Uterus (tissue), 2 donors: ENCODE results near the gene CIRBP.

Experiments used
- POLR2A ChIP-seq, 2 donors: fragments of 450-650 bp; IDR thresholded peaks; one replicate each; pipeline ENCODE4 v1.6.1; 2016; ENCODE audit warnings: antibody characterized with exemption in 2 of 2, mild to moderate bottlenecking in 1 of 2, moderate library complexity in 1 of 2
- TF ChIP-seq, protein P1 (sequence below), 4 experiments: fragments of 200-600 bp in 2 of 4; fragments of 450-650 bp in 2 of 4; sonication (generic) in 2 of 4; IDR thresholded peaks; one replicate each; pipeline ENCODE4 v1.5.1; 2016 to 2019; ENCODE audit warnings: antibody characterized with exemption in 4 of 4, mild to moderate bottlenecking in 2 of 4, moderate library complexity in 1 of 4

DNA sequence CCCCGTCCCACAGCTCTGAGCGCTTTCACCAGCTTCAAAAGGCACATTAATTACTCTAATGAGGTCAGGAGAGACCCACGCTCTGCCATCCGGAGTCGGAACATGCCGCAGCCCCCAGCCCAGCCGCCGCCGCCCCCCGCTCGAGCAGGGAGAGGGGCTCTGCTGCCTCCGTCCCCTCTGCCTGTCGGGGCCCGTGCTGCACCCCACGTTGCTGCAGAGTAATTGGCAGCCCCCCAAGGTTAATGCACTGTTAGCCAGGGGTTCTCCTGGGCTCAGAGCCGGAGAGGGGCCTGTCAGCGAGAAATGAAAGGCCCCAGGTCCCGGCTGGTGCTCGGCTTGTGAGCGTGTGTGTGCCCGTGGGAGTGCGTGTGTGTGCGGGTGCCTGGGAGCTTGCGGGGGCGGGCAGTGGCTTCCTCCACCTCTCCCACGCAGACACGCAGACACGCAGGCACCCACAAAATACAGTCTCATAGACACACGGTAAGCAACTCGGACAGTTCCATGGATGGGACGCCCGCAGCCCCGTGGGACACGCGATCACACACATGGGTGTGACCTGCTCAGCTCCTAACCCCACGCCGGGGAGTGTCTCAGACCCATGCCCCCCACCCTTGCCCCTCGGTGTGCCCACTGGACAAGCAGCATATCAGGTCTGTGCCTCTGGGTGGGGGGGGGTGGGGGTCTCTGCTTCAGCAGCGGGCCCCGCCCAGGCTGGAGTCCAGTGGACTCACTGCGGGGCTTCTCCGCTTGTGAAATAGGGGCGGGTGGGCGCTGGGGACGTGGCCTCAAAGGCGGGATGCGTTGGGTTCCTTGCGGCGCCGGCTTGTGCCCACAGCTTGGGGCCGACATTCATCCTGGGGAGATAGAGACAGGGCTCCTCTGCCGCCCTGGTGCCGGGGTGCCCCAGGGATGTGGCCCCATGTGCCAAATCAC is 11.8 kb downstream of the CIRBP start:
- TF ChIP-seq, protein P1, sequence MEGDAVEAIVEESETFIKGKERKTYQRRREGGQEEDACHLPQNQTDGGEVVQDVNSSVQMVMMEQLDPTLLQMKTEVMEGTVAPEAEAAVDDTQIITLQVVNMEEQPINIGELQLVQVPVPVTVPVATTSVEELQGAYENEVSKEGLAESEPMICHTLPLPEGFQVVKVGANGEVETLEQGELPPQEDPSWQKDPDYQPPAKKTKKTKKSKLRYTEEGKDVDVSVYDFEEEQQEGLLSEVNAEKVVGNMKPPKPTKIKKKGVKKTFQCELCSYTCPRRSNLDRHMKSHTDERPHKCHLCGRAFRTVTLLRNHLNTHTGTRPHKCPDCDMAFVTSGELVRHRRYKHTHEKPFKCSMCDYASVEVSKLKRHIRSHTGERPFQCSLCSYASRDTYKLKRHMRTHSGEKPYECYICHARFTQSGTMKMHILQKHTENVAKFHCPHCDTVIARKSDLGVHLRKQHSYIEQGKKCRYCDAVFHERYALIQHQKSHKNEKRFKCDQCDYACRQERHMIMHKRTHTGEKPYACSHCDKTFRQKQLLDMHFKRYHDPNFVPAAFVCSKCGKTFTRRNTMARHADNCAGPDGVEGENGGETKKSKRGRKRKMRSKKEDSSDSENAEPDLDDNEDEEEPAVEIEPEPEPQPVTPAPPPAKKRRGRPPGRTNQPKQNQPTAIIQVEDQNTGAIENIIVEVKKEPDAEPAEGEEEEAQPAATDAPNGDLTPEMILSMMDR (IDR thresholded peaks at IDR 0.05): no peak
- no peak for TF ChIP-seq POLR2A (IDR thresholded peaks at IDR 0.05)
